Adrenal gland (tissue), 5 donors: Measurements from ENCODE around the gene BCL2.

Experiments used
- CTCF ChIP-seq, 6 experiments: fragments of 450-650 bp in 4 of 6; fragments of 200-600 bp in 2 of 6; sonication (generic) in 1 of 6; IDR thresholded peaks; 1 replicate in 5 of 6; 2 replicates in 1 of 6; pipeline versions ENCODE4 v1.5.1 to v1.8.0; 2016 to 2021; ENCODE audit warnings: antibody characterized with exemption in 6 of 6, mild to moderate bottlenecking in 2 of 6, moderate library complexity in 1 of 6
- POLR2A ChIP-seq, 2 donors: fragments of 450-650 bp; IDR thresholded peaks; one replicate each; pipeline ENCODE4 v1.6.1; 2017; ENCODE audit warnings: antibody characterized with exemption in 2 of 2, mild to moderate bottlenecking in 2 of 2, moderate library complexity in 1 of 2
- donor health status: DM: no; HTN: no; CAD: no.

GRCh38 chr18:63082366-63083019 is 237.1 kb downstream of the BCL2 start:
- TF ChIP-seq POLR2A (IDR thresholded peaks at IDR 0.05) = no peak
- no peak for TF ChIP-seq CTCF (IDR thresholded peaks at IDR 0.05)
